ENCODE data around the gene GNAI2. TPM values are rescaled to one million over a fixed set of nuclear protein-coding genes. Genes with fewer than 3 reads are reported as not detected.
"Not testable (repeated sequence)": the region's sequence is repeated elsewhere in the genome, so short reads cannot be mapped to it uniquely, and the experiment has no call there.

GNAI2 gene
- total RNA-seq, 1 donor from 2014 or later: 97.0 TPM

DNA sequence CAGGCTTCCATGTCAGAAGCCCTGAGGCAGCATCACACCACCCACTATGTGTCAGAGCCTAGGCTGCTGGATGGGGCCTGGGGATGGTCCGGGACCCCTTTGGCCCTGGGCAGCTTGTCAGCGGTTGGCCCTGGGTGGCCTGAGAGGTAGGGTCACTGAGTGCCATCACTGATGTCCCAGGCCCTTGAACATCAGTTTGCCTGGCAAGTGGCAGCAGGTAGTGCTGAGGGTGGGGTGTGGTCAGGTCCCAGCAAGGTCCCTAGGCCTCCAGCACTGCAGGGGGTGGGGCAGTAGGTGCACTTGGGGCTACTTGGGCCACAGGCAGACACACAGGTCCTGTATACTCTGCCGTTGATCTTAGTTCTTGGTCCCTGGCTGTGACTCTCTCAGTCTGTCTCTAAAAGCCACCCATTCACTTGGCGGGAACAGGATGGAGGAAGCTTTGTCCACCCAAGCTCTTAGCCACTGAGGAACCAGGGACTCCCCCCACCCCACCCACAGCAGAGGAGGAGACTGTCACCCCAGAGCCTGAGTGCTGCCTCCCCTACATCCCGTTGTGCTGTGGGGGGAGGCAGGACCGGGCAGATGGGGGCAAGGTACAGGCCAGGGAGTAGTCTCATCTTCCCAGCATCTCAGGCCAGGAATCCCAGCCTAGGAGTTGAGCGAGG lies 5.8 kb downstream of the GNAI2 start:
- FAIRE-seq: no peak
- no peak for DNase-seq (ENCODE audit: low spot score in 2 of 2)

DNA sequence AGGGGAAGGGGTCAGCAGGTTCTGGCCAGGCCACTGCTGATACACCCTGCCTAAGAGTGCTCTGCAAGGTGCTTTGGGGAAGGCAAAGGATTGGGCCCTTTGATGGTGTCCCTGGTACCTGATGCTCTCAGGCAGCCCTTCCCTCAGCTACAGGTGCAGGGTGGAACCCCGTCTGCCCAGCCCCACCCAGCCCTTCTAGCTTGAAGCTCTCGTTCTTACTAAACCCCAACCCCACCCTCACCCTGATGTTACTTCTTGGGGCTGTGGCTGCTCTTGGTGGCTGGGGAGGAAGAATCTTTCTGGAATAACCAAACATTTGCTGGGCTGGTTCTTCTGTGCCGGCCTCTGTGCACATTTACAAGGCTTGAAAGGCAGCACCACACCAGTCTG lies 6.4 kb downstream of the GNAI2 start:
- no peak for DNase-seq (ENCODE audit: low spot score in 2 of 2)
- FAIRE-seq: no peak

- DNase-seq (ENCODE audit: low spot score in 2 of 2) (no peak), FAIRE-seq (no peak)
Observed at GRCh38 chr3:50242851-50243542, 7.0 kb downstream of the GNAI2 start.

DNA sequence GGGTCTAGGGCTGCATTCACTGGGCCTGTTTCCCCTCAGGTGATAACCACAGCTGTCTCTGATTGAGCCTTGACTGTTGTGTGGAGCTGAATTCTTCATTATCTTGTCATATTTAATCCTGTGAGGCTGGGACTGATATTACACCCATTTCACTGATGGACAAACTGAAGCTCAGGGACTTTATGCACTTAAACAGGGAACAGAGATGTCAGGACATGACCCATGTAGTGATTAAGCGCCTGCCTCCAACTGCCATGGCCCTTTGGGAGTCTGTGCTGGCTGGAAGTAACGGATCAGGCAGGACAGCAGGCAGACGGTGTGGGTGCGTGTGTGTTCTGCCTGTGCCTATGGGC lies 7.5 kb downstream of the GNAI2 start:
- DNase-seq (ENCODE audit: low spot score in 2 of 2): no peak
- FAIRE-seq: no peak

DNA sequence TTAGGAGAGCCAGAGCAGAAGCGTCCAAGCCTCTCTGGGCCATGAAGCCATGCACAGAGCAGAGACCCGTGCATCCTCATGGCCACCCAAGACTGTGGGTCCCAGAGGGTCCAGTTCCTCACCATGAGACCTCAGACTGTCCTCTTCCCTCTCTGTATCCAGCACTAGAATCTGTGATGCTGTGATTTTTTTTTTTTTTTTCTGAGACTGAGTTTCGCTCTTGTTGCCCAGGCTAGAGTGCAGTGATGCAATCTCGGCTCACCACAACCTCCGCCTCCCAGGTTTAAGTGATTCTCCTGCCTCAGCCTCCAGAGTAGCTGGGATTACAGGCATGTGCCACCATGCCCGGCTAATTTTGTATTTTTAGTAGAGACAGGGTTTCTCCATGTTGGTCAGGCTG lies 8.8 kb downstream of the GNAI2 start:
- not testable (repeated sequence) for DNase-seq (ENCODE audit: low spot score in 2 of 2); FAIRE-seq

- DNase-seq (ENCODE audit: low spot score in 2 of 2): no peak
- no peak for FAIRE-seq
Observed at GRCh38 chr3:50245251-50245745, 9.3 kb downstream of the GNAI2 start.

DNA sequence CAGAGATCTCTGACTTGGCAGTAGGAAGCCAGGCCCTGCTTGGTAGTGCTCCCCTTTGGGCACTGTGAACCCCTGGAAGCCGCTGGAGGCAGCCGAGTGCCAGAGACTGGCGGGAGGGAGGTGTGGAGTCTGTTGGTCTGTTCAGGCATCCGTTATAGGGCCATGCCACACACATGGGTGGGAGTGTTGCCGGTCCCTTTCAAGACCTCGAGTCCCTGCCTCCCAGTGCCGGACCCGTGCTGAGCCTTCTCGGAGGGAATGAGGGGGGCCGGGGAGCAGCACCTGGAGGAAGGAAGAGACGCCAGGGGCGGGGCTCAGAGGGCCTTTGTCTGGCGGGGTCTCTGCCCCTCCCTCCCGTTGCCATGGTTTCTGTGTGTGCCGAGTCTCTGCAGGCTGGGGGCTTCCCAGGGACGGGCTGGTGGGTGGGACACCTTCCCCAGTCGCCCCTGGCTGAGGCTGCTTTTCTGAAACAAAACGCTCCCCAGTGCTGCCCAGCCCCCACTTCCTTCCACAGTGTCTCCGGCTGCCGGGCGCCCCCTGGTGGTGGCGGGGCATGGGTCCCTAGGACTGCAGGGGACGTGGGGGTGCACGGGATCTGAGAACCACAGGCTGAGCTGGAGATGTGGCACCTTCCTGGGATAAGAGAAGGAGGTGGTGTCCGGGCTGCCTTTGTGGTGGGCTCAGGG lies 10.0 kb downstream of the GNAI2 start:
- FAIRE-seq: no peak
- peak; percentile 61 to 78 for DNase-seq (ENCODE audit: low spot score in 2 of 2)

DNA sequence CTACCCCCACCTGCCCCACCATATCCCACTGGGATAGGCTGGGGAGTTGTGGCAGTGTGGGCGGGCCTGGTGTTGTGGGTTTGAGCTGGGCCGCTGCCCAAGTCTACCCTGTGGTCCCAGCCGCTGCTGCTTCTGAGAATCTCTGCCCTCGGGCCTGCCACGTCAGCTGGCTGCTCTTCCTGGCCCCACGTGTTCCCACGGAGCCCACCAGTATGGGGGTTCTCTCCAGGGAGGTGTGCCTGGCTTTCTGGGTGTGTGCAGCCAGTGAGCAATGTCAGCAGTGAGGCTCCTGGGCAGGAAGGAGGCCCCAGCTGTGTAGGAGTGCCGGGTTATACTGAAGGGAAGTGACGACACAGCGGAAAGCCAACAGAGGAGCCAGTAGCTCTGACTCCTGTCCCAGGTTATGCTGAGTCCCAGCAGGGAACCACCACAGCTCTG lies 10.5 kb downstream of the GNAI2 start:
- DNase-seq (ENCODE audit: low spot score in 2 of 2): no peak
- no peak for FAIRE-seq

DNA sequence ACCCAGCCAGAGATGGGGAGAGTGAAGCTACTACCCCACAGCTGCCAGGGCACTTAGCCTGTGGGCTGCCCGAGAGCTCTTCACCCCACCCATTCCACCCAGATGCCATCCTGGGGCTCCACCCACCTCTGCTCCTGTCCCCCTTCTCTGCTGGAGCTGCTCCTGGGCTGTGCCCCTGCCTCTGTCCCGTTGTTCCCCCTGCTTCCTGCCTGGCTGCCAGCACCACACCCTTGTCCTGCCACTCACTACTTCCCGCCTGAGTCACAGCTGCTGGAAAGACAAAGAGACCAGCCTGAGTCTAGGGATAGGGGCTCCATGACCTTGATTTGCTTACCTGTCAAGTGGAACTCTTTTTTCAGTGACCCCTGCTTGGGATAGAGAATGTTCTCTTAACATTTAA lies 12.4 kb downstream of the GNAI2 start:
- no peak for DNase-seq (ENCODE audit: low spot score in 2 of 2)
- FAIRE-seq: no peak

DNA sequence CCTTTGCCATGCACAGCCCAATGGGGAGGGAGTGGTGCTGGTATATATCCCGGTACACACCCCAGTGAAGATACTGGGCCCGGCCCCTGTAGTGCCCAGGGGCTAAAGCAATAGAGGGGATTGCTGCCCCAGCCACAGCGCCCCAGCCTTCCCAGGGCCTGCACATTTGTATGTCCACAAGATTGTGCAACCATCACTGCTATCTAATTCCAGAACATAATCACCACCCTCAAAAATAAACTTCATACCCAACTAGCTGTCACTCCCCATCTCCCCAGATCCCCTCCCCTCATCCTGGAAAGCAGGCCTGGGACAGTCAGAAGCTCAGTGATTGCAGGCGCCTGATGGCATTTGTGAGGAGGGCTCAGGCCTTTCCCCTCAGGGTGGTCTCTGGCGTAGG lies 13.5 kb downstream of the GNAI2 start:
- FAIRE-seq (no peak), DNase-seq (ENCODE audit: low spot score in 2 of 2) (no peak)

- DNase-seq (ENCODE audit: low spot score in 2 of 2) (no peak), FAIRE-seq (no peak)
Observed at GRCh38 chr3:50250514-50250913, 14.5 kb downstream of the GNAI2 start.

GRCh38 chr3:50251220-50251619 lies 15.2 kb downstream of the GNAI2 start:
- no peak for FAIRE-seq
- no peak for DNase-seq (ENCODE audit: low spot score in 2 of 2)

- FAIRE-seq (no peak), DNase-seq (ENCODE audit: low spot score in 2 of 2) (peak; percentile 39 to 67)
Observed at GRCh38 chr3:50254577-50255250, 18.7 kb downstream of the GNAI2 start.

DNA sequence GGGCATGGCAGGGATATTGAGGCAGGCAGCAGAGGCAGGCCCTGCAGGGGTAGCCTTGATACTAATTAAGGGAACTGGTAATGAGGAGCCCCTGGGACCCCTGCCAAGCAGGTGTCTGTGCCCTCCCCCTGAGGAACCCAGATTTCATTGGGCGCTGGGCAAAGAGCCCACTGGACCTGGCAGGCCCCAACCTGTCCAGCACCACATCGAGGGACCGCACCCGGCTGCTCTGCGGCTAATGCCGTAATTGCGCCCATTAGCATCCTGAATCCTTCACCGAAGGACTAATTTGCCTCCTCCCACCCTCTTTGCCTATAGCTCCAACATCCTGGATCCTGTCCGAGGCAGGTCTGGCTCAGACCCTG lies 19.2 kb downstream of the GNAI2 start:
- FAIRE-seq: no peak
- no peak for DNase-seq (ENCODE audit: low spot score in 2 of 2)

- no peak for FAIRE-seq
- no peak for DNase-seq (ENCODE audit: low spot score in 2 of 2)
Observed at GRCh38 chr3:50256978-50257890, 21.2 kb downstream of the GNAI2 start.

GRCh38 chr3:50258029-50258680 lies 22.2 kb downstream of the GNAI2 start:
- no peak for FAIRE-seq
- DNase-seq (ENCODE audit: low spot score in 2 of 2): no peak

GRCh38 chr3:50258979-50259378 lies 23.0 kb downstream of the GNAI2 start:
- no peak for DNase-seq (ENCODE audit: low spot score in 2 of 2)
- FAIRE-seq: no peak

DNA sequence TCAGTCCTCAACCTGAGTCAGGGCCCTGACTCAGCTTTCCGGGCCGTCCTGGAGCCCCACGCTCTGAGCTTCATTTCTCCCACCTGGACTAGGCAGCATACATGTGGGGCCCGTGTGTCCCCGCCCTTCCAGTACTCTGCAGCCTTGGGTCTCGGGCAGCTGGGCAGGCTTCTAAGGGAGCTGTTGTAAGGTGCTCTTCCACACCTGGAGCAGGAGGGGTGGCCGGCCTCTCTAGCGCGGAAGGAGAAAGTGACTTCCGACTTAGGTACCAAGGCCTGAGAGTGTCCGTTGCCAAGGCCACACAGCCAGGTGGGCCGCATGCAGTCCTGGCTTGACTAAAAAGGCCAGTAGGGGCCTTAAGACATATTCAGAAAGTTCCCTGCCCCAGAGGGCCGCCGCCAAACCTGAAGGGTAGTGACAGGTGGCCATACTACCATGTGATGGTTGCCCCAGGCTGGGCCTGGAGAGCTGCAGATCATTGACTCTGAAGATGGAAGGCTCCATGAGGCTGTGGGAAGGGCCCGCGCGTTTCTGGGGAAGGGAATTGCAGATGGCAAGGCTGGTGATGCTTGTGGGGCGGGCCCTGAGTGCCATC lies 23.5 kb downstream of the GNAI2 start:
- no peak for FAIRE-seq
- no peak for DNase-seq (ENCODE audit: low spot score in 2 of 2)

All from frontal cortex (tissue), 4 donors.